Gastroesophageal sphincter (tissue), 4 donors: ENCODE data around the gene MARCHF2. TPM values are rescaled to one million over a fixed set of nuclear protein-coding genes. Genes with fewer than 3 reads are reported as not detected.
"Not testable (repeated sequence)": the region's sequence is repeated elsewhere in the genome, so short reads cannot be mapped to it uniquely, and the experiment has no call there.

Source experiments
- ATAC-seq: fragments of 150-250 bp; one replicate; pipeline ENCODE4 v1.9.1; 2016; ENCODE audit warnings: mild to moderate bottlenecking, moderate library complexity
- H3K27ac ChIP-seq, 4 donors: fragments of 200-600 bp; sonication (generic) in 3 of 4; 1 replicate in 3 of 4; 2 replicates in 1 of 4; pipeline ENCODE4 v1.5.1; 2016 to 2019
- H3K27me3 ChIP-seq: fragments of 200-600 bp; sonication (generic); one replicate; pipeline ENCODE4 v1.5.1; 2019
- H3K36me3 ChIP-seq, 2 donors: fragments of 200-600 bp; sonication (generic); one replicate each; pipeline ENCODE4 v1.5.1; 2019; ENCODE audit warnings: control low read depth in 1 of 2
- H3K4me1 ChIP-seq, 3 donors: fragments of 200-600 bp; sonication (generic); 1 replicate in 2 of 3; 2 replicates in 1 of 3; pipeline ENCODE4 v1.5.1; 2016 to 2019; ENCODE audit warnings: control low read depth in 2 of 3
- H3K4me3 ChIP-seq, 2 donors: fragments of 200-600 bp; sonication (generic); one replicate each; pipeline ENCODE4 v1.5.1; 2019; ENCODE audit warnings: mild to moderate bottlenecking in 1 of 2, moderate library complexity in 1 of 2
- H3K9me3 ChIP-seq, 3 donors: fragments of 200-600 bp; sonication (generic); one replicate each; pipeline ENCODE4 v1.5.1; 2017 to 2019; ENCODE audit warnings: control low read depth in 2 of 3
- EP300 ChIP-seq: sonication (generic); formaldehyde crosslinking; IDR thresholded peaks from one replicate; pipeline ENCODE4 v1.6.1; 2017; ENCODE audit warnings: antibody characterized with exemption, mild to moderate bottlenecking
- POLR2A ChIP-seq, 2 donors: fragments of 450-650 bp; IDR thresholded peaks; one replicate each; pipeline ENCODE4 v1.6.1; 2017; ENCODE audit warnings: antibody characterized with exemption in 2 of 2, mild to moderate bottlenecking in 2 of 2, moderate library complexity in 1 of 2
- POLR2AphosphoS5 ChIP-seq: sonication (generic); formaldehyde crosslinking; IDR thresholded peaks from one replicate; pipeline ENCODE4 v1.6.1; 2017; ENCODE audit warnings: antibody characterized with exemption
- WGBS, 2 donors: methylation state at CpG; one replicate each; pipeline ENCODE4 v1.1.5; 2018; ENCODE audit warnings: low coverage in 1 of 2; 5-methylcytosine and 5-hydroxymethylcytosine counted together
- total RNA-seq, 4 donors: library from RNA; depleted of rRNA; stranded (reverse); fragments of >200 nt; gene quantifications; one replicate each; pipeline ENCODE4 v1.1.0, GENCODE V29; 2016
- TF ChIP-seq, protein P1 (sequence below), 4 experiments: fragments of 200-600 bp in 2 of 4; fragments of 450-650 bp in 2 of 4; sonication (generic) in 1 of 4; IDR thresholded peaks; one replicate each; pipeline ENCODE4 v1.5.1; 2017 to 2019; ENCODE audit warnings: antibody characterized with exemption in 4 of 4, mild to moderate bottlenecking in 2 of 4, moderate library complexity in 2 of 4

MARCHF2 gene
- total RNA-seq, 4 donors from 2014 or later = 125 to 330 (median 237) TPM

DNA sequence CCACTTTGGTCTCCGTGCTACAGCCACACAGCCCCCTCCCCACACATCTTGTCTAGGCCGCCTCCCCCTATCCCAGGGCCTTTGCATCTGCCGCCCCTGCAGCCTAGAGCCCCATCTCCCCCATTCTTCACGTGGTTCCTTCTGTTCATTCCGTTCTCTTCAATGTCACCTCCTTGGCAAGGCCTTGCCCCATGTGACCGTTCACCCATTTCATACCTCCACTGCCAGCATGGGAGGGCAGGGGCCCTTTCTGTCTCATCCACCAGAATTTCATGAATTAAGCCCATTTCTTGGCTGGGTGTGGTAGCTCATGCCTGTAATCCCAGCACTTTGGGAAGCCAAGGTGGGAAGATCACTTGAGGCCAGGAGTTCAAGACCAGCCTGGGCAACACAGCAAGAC is 15.9 kb downstream of the MARCHF2 start:
- no peak overlapping the region for H3K27ac ChIP-seq
- peaks cover 0 to 17% (median 7%) of the 10 kb centered on the region in 3 donors for H3K4me1 ChIP-seq
- WGBS, 2 donors = 80 to 87% methylated on average over 5 to 6 of the region's 6 CpGs
- TF ChIP-seq POLR2AphosphoS5 = no peak
- TF ChIP-seq, protein P1, sequence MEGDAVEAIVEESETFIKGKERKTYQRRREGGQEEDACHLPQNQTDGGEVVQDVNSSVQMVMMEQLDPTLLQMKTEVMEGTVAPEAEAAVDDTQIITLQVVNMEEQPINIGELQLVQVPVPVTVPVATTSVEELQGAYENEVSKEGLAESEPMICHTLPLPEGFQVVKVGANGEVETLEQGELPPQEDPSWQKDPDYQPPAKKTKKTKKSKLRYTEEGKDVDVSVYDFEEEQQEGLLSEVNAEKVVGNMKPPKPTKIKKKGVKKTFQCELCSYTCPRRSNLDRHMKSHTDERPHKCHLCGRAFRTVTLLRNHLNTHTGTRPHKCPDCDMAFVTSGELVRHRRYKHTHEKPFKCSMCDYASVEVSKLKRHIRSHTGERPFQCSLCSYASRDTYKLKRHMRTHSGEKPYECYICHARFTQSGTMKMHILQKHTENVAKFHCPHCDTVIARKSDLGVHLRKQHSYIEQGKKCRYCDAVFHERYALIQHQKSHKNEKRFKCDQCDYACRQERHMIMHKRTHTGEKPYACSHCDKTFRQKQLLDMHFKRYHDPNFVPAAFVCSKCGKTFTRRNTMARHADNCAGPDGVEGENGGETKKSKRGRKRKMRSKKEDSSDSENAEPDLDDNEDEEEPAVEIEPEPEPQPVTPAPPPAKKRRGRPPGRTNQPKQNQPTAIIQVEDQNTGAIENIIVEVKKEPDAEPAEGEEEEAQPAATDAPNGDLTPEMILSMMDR (IDR thresholded peaks at IDR 0.05) = no peak
- TF ChIP-seq POLR2A (IDR thresholded peaks at IDR 0.05) = no peak
- TF ChIP-seq EP300 = no peak
- H3K9me3 ChIP-seq = no peaks in the 10 kb centered on the region
- no peaks in the 10 kb centered on the region for H3K27me3 ChIP-seq
- no peak overlapping the region for H3K4me3 ChIP-seq
- peaks cover 0 to 73% of the 10 kb centered on the region in 2 donors for H3K36me3 ChIP-seq
- ATAC-seq = no peak

DNA sequence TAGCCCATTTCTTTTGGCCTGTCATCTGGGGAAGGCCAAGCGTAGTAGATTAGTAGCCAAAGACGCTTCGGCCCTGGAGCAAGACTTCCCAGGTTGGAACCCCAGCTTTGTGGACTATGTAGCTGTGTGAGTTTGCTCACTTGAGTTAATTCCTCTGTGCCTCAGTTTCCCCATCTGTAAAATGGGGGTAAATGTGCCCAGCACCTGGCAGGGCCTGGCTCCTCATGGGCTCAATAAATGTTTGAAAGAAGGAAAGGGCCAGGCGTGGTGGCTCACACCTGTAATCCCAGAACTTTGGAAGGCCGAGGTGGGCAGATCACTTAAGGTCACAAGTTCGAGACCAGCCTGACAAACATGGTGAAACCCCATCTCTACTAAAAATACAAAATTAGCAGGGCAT is 16.7 kb downstream of the MARCHF2 start:
- Histone ChIP-seq H3K4me1 (peaks cover 0 to 16% (median 0%) of the 10 kb centered on the region in 3 donors), H3K36me3 (peaks cover 0 to 76% of the 10 kb centered on the region in 2 donors), H3K9me3 (no peaks in the 10 kb centered on the region), H3K27ac (no peak overlapping the region), H3K4me3 (no peak overlapping the region), H3K27me3 (no peaks in the 10 kb centered on the region)
- ATAC-seq = no peak
- TF ChIP-seq, protein P1 (IDR thresholded peaks at IDR 0.05) = no peak
- TF ChIP-seq POLR2AphosphoS5 = no peak
- no peak for TF ChIP-seq POLR2A (IDR thresholded peaks at IDR 0.05)
- no peak for TF ChIP-seq EP300
- 100% methylated on average over 1 of the region's 6 CpGs; no CpG with 5 or more reads in 1 of the 2 donors for WGBS, 2 donors

DNA sequence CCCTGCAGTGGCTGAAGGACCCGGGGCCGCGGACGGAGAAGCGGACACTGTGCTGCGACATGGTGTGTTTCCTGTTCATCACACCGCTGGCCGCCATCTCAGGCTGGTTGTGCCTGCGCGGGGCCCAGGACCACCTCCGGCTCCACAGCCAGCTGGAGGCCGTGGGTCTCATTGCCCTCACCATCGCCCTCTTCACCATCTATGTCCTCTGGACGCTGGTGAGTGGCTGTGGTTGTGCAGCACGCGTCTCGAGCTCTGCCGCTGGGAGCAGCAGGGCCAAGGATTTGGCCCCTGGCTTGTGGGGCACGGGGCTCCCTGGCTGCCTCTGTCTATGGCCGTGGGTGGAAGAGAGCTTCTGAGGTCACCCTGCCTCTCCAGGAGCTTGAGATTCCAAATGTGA is 17.5 kb downstream of the MARCHF2 start:
- Histone ChIP-seq H3K4me1 (peaks cover 0 to 11% (median 0%) of the 10 kb centered on the region in 3 donors), H3K27ac (no peak overlapping the region), H3K36me3 (peaks cover 0 to 81% of the 10 kb centered on the region in 2 donors), H3K9me3 (no peaks in the 10 kb centered on the region), H3K27me3 (no peaks in the 10 kb centered on the region), H3K4me3 (no peak overlapping the region)
- no peak for ATAC-seq
- 80% methylated on average over 1 of the region's 20 CpGs; no CpG with 5 or more reads in 1 of the 2 donors for WGBS, 2 donors
- TF ChIP-seq EP300 = no peak
- no peak for TF ChIP-seq POLR2AphosphoS5
- TF ChIP-seq, protein P1 (IDR thresholded peaks at IDR 0.05) = no peak
- TF ChIP-seq POLR2A (IDR thresholded peaks at IDR 0.05) = no peak

DNA sequence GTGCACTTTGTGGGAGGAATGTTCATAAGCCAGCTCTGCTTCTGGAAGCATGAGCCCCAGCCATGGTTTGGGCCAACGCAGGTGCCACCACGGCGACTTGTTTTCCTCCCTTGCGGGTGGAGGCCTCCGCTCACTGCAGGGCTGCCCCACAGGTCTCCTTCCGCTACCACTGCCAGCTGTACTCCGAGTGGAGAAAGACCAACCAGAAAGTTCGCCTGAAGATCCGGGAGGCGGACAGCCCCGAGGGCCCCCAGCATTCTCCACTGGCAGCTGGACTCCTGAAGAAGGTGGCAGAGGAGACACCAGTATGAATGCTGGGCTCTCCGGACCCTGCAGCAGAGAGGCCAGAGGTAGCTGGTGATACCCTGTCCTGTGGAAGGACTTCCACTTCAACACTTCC is 25.1 kb downstream of the MARCHF2 start:
- TF ChIP-seq, protein P1 (IDR thresholded peaks at IDR 0.05) = no peak
- TF ChIP-seq POLR2AphosphoS5 (no peak), POLR2A (IDR thresholded peaks at IDR 0.05) (no peak), EP300 (no peak)
- Histone ChIP-seq H3K9me3 (no peaks in the 10 kb centered on the region), H3K27me3 (no peaks in the 10 kb centered on the region), H3K4me1 (peaks cover 0 to 11% (median 0%) of the 10 kb centered on the region in 3 donors), H3K36me3 (peaks cover 0 to 61% of the 10 kb centered on the region in 2 donors), H3K4me3 (no peak overlapping the region), H3K27ac (no peak overlapping the region)
- ATAC-seq = no peak
- WGBS, 2 donors = 100% methylated on average over 1 of the region's 12 CpGs; no CpG with 5 or more reads in 1 of the 2 donors

DNA sequence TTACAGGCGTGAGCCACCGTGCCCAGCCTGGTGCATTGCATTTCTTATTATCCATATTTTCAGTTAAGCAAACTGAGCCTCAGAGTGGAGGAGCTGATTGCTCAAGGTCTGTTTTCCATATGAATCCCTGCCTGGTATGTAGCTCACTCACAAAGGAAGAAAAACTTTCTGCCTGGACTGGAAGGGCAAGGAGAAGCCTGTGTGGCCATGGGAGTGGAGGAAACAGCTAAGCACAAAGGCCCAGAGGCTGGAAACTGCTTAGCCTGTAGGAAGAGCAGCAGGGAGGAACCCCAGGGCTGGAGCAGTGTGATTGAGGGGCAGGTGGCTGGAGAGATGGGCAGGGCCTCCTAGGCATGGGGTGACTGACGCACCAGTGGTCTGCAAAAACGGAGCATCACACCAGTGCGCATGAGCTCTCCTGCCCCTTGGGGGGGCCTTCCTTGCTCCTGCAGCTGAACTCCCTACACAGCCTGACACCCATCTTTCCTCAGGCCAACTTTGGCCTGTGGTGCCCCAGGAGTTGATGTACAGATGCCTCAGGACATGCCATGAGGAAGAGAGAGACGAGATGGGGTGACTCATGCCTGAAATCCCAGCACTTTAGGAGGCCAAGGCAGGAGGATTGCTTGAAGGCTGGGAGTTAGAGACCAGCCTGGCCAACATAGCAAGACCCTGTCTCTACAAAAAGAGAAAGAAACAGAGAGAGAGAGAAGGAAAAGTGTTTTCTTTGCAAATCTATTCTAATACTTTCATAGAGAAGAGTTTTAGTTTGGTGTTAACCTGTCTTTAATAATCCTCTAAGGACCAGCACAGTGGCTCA is 28.8 kb downstream of the MARCHF2 start:
- TF ChIP-seq EP300 (no peak), POLR2A (IDR thresholded peaks at IDR 0.05) (no peak), POLR2AphosphoS5 (no peak)
- TF ChIP-seq, protein P1 (IDR thresholded peaks at IDR 0.05) = no peak
- H3K27ac ChIP-seq = no peak overlapping the region
- H3K4me3 ChIP-seq = no peak overlapping the region
- WGBS, 2 donors = 74 to 79% methylated on average over 3 to 6 of the region's 6 CpGs
- ATAC-seq = no peak
- H3K36me3 ChIP-seq = peaks cover 0 to 43% of the 10 kb centered on the region in 2 donors
- no peaks in the 10 kb centered on the region for H3K9me3 ChIP-seq
- no peaks in the 10 kb centered on the region for H3K27me3 ChIP-seq
- peaks cover 8 to 23% (median 12%) of the 10 kb centered on the region in 3 donors for H3K4me1 ChIP-seq

DNA sequence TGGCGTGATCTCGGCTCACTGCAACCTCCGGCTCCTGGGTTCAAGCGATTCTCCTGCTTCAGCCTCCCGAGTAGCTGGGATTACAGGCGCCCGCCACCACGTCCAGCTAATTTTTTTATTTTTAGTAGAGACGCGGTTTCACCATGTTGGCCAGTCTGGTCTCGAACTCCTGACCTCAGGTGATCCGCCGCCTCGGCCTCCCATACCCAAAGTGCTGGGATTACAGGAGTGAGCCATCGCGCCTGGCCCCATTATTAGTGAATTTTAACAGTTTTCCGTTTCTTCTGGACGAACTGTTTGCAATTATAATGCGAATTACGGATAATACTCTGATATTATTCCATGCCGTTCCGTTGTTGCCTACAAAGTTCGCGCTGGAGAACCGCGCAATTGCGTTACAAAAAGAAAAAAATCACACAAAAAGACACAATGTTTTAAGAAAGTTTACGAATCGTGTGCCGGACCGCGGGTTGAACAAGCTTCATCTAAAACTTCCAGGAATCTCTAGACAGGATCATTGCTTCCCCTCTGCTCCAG is 31.1 kb downstream of the MARCHF2 start:
- H3K9me3 ChIP-seq, H3K27me3 ChIP-seq, ATAC-seq: not testable (repeated sequence)
- peak overlapping the region; percentile 71 to 90 for H3K4me3 ChIP-seq
- 5 to 25% methylated on average over 14 to 32 of the region's 32 CpGs for WGBS, 2 donors
- peaks cover 9 to 46% (median 35%) of the 10 kb centered on the region in 3 donors for H3K4me1 ChIP-seq
- peak overlapping the region; percentile 82 to 98 (median 94) for H3K27ac ChIP-seq
- peaks cover 0 to 27% of the 10 kb centered on the region in 2 donors for H3K36me3 ChIP-seq
